HCT116 (cell line): ENCODE data around the gene CAPN13. TPM values are rescaled to one million over a fixed set of nuclear protein-coding genes. Genes with fewer than 3 reads are reported as not detected.

Experiments
- ATAC-seq: fragments of 200-7000 bp; cut with Tn5 transposase; 2 replicates; pipeline ENCODE4 v1.9.1; 2020; ENCODE audit warnings: mild to moderate bottlenecking, moderate library complexity
- BruUV-seq: library from RNA; stranded (reverse); fragments of 400-500 nt; replicated peaks from 2 replicates; lab custom pipeline; 2021; lab: Mats Ljungman, UMichigan
- CTCF ChIA-PET: fragments of 300-600 bp; sonication (Branson Sonifier 250); formaldehyde crosslinking; loops from one replicate; lab custom pipeline; 2021; ENCODE audit warnings: antibody characterized with exemption; lab: Charles Lee
- POLR2A ChIA-PET: fragments of 300-600, 350-600 bp; sonication (Branson Sonifier 250); formaldehyde crosslinking; loops from one replicate; lab custom pipeline; 2021; ENCODE audit warnings: antibody characterized with exemption; lab: Charles Lee
- RAD21 ChIA-PET, 2 experiments: fragments of 300-600 bp; sonication (Branson Sonifier 250); formaldehyde crosslinking; loops; one replicate each; lab custom pipeline; 2023; ENCODE audit warnings: low total read pairs in 2 of 2; ENCODE audit not compliant: uncharacterized antibody in 2 of 2, unreplicated experiment in 2 of 2, low non-redundant PET in 1 of 2; lab: Charles Lee
- DNase-seq: peaks from one replicate; pipeline ENCODE4 v3.0.0-alpha.2; 2010; ENCODE audit warnings: low read depth, low spot score
- H2AFZ ChIP-seq: fragments of 200-600 bp; shearing (Covaris generic), sonication (generic); 2 replicates; pipeline ENCODE4 v1.6.1; 2017; ENCODE audit warnings: low read depth, mixed run types, mixed read lengths, antibody characterized with exemption, low read length; ENCODE audit not compliant: poor library complexity, severe bottlenecking
- H3K27ac ChIP-seq: 2 replicates; pipeline ENCODE4 v1.5.1; 2012; ENCODE audit warnings: low read depth, low read length
- H3K27me3 ChIP-seq: fragments of 200-600 bp; sonication (generic); 2 replicates; pipeline ENCODE4 v1.6.1; 2016; ENCODE audit warnings: mixed run types, low read length, mixed read lengths; ENCODE audit not compliant: insufficient read depth
- H3K36me3 ChIP-seq, 2 experiments: fragments of 200-500 bp in 1 of 2; fragments of 200-600 bp in 1 of 2; sonication (Bioruptor generic) in 1 of 2; sonication (generic) in 1 of 2; 2 replicates each; pipeline versions ENCODE4 v1.5.1 to v1.6.1; 2014 to 2016; ENCODE audit warnings: low read length in 2 of 2, inconsistent platforms in 1 of 2, mixed read lengths in 1 of 2, mixed run types in 1 of 2; ENCODE audit not compliant: insufficient read depth in 2 of 2, control insufficient read depth in 1 of 2
- H3K4me1 ChIP-seq, 2 experiments: fragments of 200-600 bp in 1 of 2; sonication (generic) in 1 of 2; 2 replicates each; pipeline versions ENCODE4 v1.5.1 to v1.6.1; 2012 to 2017; ENCODE audit warnings: low read length in 2 of 2, inconsistent platforms in 1 of 2, mild to moderate bottlenecking in 1 of 2, mixed read lengths in 1 of 2, mixed run types in 1 of 2, moderate library complexity in 1 of 2; ENCODE audit not compliant: insufficient read depth in 2 of 2, control insufficient read depth in 1 of 2
- H3K4me2 ChIP-seq: fragments of 200-600 bp; sonication (generic); 2 replicates; pipeline ENCODE4 v1.6.1; 2017; ENCODE audit warnings: mixed run types, low read length, mixed read lengths
- H3K4me3 ChIP-seq, 2 experiments: fragments of 200-600 bp in 1 of 2; sonication (generic) in 1 of 2; replicated peaks in 1 of 2; 2 replicates each; pipeline ENCODE4 v1.5.1; 2011 to 2016; ENCODE audit warnings: low read length in 2 of 2, control low read depth in 1 of 2, low read depth in 1 of 2, mild to moderate bottlenecking in 1 of 2, mixed read lengths in 1 of 2, mixed run types in 1 of 2
- H3K79me2 ChIP-seq: fragments of 200-600 bp; sonication (generic); 2 replicates; pipeline ENCODE4 v1.6.1; 2017; ENCODE audit warnings: mild to moderate bottlenecking, mixed run types, low read length, moderate library complexity, mixed read lengths; ENCODE audit not compliant: insufficient read depth
- H3K9ac ChIP-seq: fragments of 200-600 bp; sonication (generic); 2 replicates; pipeline ENCODE4 v1.6.1; 2016; ENCODE audit warnings: low read length, mixed read lengths
- H3K9me2 ChIP-seq: fragments of 200-600 bp; sonication (generic), shearing (Covaris generic); 2 replicates; pipeline ENCODE4 v1.6.1; 2017; ENCODE audit warnings: mixed run types, mild to moderate bottlenecking, moderate library complexity; ENCODE audit not compliant: insufficient read depth
- H3K9me3 ChIP-seq, 2 experiments: fragments of 200-500 bp in 1 of 2; fragments of 200-600 bp in 1 of 2; sonication (Bioruptor generic) in 1 of 2; sonication (generic) in 1 of 2; 2 replicates each; pipeline ENCODE4 v1.6.1; 2014 to 2017; ENCODE audit warnings: low read length in 2 of 2, mixed read lengths in 2 of 2, inconsistent platforms in 1 of 2, low read depth in 1 of 2, mild to moderate bottlenecking in 1 of 2, mixed run types in 1 of 2, moderate library complexity in 1 of 2; ENCODE audit not compliant: control insufficient read depth in 1 of 2, insufficient read depth in 1 of 2
- H4K20me1 ChIP-seq: fragments of 200-600 bp; sonication (generic), shearing (Covaris generic); 2 replicates; pipeline ENCODE4 v1.6.1; 2017; ENCODE audit warnings: mixed run types, mild to moderate bottlenecking, moderate library complexity; ENCODE audit not compliant: insufficient read depth
- CBX3 ChIP-seq: IDR thresholded peaks from 2 replicates; pipeline ENCODE4 v1.6.1; 2012; ENCODE audit warnings: low read depth
- CEBPB ChIP-seq: IDR thresholded peaks from 2 replicates; pipeline ENCODE4 v1.6.1; 2012; ENCODE audit warnings: low read depth
- EGR1 ChIP-seq: IDR thresholded peaks from 2 replicates; pipeline ENCODE4 v1.6.1; 2012; ENCODE audit warnings: low read depth
- FOSL1 ChIP-seq: IDR thresholded peaks from 2 replicates; pipeline ENCODE4 v1.6.1; 2012; ENCODE audit warnings: low read depth
- SIN3A ChIP-seq: IDR thresholded peaks from 2 replicates; pipeline ENCODE4 v1.6.1; 2012; ENCODE audit warnings: low read depth
- TCF7L2 ChIP-seq: IDR thresholded peaks from 2 replicates; pipeline ENCODE4 v1.7.0; 2011; ENCODE audit warnings: borderline replicate concordance, inconsistent platforms; ENCODE audit not compliant: insufficient read depth, insufficient read length; ENCODE audit errors: extremely low read depth
- YY1 ChIP-seq: IDR thresholded peaks from 2 replicates; pipeline ENCODE4 v1.6.1; 2011; ENCODE audit warnings: low read length, low read depth, moderate library complexity, mild to moderate bottlenecking; ENCODE audit not compliant: insufficient replicate concordance; ENCODE audit errors: extremely low read depth
- ZNF274 ChIP-seq: fragments of 200-500 bp; sonication (Bioruptor generic); IDR thresholded peaks from 2 replicates; pipeline ENCODE4 v1.6.1; 2014; ENCODE audit warnings: mild to moderate bottlenecking, low read depth, low read length, inconsistent platforms
- intact Hi-C: fragments of 100-400 bp; cut with micrococcal nuclease; formaldehyde crosslinking; loops from 2 replicates; pipeline ENCODE4 v1.10.0; 2022
- total RNA-seq: library from RNA; stranded (reverse); gene quantifications from one replicate; pipeline ENCODE4 v1.2.1, GENCODE V29; 2021; ENCODE audit not compliant: unreplicated experiment
- TF ChIP-seq, protein P1 (sequence below): IDR thresholded peaks from 2 replicates; pipeline ENCODE4 v1.6.1; 2012; ENCODE audit warnings: low read depth

Gene CAPN13
- total RNA-seq, 1 experiment from 2014 or later: 0.25 TPM

DNA sequence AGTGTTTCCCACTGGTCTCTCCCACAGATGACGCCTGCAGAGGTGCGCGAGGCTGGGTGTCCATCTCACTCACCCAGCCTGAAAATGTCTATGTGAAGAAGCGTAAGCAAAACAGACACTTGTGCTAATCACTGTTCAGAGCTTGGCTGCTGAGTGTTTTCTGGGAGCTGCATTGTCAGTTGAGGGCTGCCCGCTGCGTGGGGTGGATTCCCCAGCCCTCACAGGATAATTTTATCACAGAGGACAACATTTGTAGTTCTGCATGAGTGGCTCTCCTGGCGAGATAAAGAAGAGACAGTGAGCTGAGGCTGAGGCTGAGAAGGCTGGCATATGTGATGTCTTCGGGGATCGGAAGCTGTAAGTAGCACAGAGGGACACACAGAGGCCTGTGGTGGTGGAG lies 16.2 kb upstream of the CAPN13 start:
- ChIA-PET CTCF (no interaction called here), POLR2A (no interaction called here), RAD21 (no interaction called here)
- TF ChIP-seq CBX3 (no peak), FOSL1 (no peak), ZNF274 (no peak), YY1 (no peak), EGR1 (no peak), SIN3A (no peak), TCF7L2 (no peak), CEBPB (no peak)
- TF ChIP-seq, protein P1, sequence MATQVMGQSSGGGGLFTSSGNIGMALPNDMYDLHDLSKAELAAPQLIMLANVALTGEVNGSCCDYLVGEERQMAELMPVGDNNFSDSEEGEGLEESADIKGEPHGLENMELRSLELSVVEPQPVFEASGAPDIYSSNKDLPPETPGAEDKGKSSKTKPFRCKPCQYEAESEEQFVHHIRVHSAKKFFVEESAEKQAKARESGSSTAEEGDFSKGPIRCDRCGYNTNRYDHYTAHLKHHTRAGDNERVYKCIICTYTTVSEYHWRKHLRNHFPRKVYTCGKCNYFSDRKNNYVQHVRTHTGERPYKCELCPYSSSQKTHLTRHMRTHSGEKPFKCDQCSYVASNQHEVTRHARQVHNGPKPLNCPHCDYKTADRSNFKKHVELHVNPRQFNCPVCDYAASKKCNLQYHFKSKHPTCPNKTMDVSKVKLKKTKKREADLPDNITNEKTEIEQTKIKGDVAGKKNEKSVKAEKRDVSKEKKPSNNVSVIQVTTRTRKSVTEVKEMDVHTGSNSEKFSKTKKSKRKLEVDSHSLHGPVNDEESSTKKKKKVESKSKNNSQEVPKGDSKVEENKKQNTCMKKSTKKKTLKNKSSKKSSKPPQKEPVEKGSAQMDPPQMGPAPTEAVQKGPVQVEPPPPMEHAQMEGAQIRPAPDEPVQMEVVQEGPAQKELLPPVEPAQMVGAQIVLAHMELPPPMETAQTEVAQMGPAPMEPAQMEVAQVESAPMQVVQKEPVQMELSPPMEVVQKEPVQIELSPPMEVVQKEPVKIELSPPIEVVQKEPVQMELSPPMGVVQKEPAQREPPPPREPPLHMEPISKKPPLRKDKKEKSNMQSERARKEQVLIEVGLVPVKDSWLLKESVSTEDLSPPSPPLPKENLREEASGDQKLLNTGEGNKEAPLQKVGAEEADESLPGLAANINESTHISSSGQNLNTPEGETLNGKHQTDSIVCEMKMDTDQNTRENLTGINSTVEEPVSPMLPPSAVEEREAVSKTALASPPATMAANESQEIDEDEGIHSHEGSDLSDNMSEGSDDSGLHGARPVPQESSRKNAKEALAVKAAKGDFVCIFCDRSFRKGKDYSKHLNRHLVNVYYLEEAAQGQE: no peak
- Histone ChIP-seq H2AFZ (no peak overlapping the region), H3K4me3 (no peak overlapping the region), H3K27me3 (no peaks in the 10 kb centered on the region), H3K4me1 (no peaks in the 10 kb centered on the region), H3K27ac (no peak overlapping the region), H3K9ac (no peak overlapping the region), H3K79me2 (no peaks in the 10 kb centered on the region), H3K36me3 (no peaks in the 10 kb centered on the region), H3K4me2 (no peak overlapping the region), H3K9me2 (no peaks in the 10 kb centered on the region), H4K20me1 (no peaks in the 10 kb centered on the region), H3K9me3 (no peaks in the 10 kb centered on the region)
- DNase-seq: no peak
- intact Hi-C loops: no loop called here
- no TSS peak for BruUV-seq
- ATAC-seq: no peak
